Nephron (organoid): ENCODE data around the gene MBOAT2.
"Not testable (repeated sequence)": the region's sequence is repeated elsewhere in the genome, so short reads cannot be mapped to it uniquely, and the experiment has no call there.

Experiments used
- H3K27ac Mint-ChIP-seq, 3 experiments: 2 replicates each; pipeline ENCODE4 v1.8.0; 2020; ENCODE audit warnings: mixed read lengths in 3 of 3, mild to moderate bottlenecking in 2 of 3, moderate library complexity in 1 of 3
- H3K27me3 Mint-ChIP-seq: 2 replicates; pipeline ENCODE4 v1.8.0; 2021; ENCODE audit warnings: low read depth, mild to moderate bottlenecking, moderate library complexity, mixed read lengths
- H3K36me3 Mint-ChIP-seq: 2 replicates; pipeline ENCODE4 v1.8.0; 2020; ENCODE audit warnings: low read depth, mixed read lengths
- H3K4me1 Mint-ChIP-seq: 2 replicates; pipeline ENCODE4 v1.8.0; 2020; ENCODE audit warnings: mixed read lengths
- H3K4me3 Mint-ChIP-seq, 3 experiments: 2 replicates each; pipeline ENCODE4 v1.8.0; 2020; ENCODE audit warnings: mild to moderate bottlenecking in 3 of 3, mixed read lengths in 3 of 3, moderate library complexity in 2 of 3
- H3K9me3 Mint-ChIP-seq: 2 replicates; pipeline ENCODE4 v1.8.0; 2020; ENCODE audit warnings: mixed read lengths
- TF ChIP-seq, protein P1 (sequence below), 3 experiments: fragments of 200-600 bp; sonication (generic); IDR thresholded peaks; one replicate each; pipeline ENCODE4 v1.5.0; 2021; ENCODE audit warnings: antibody characterized with exemption in 3 of 3; ENCODE audit not compliant: unreplicated experiment in 3 of 3

MBOAT2 gene, protein sequence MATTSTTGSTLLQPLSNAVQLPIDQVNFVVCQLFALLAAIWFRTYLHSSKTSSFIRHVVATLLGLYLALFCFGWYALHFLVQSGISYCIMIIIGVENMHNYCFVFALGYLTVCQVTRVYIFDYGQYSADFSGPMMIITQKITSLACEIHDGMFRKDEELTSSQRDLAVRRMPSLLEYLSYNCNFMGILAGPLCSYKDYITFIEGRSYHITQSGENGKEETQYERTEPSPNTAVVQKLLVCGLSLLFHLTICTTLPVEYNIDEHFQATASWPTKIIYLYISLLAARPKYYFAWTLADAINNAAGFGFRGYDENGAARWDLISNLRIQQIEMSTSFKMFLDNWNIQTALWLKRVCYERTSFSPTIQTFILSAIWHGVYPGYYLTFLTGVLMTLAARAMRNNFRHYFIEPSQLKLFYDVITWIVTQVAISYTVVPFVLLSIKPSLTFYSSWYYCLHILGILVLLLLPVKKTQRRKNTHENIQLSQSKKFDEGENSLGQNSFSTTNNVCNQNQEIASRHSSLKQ

DNA sequence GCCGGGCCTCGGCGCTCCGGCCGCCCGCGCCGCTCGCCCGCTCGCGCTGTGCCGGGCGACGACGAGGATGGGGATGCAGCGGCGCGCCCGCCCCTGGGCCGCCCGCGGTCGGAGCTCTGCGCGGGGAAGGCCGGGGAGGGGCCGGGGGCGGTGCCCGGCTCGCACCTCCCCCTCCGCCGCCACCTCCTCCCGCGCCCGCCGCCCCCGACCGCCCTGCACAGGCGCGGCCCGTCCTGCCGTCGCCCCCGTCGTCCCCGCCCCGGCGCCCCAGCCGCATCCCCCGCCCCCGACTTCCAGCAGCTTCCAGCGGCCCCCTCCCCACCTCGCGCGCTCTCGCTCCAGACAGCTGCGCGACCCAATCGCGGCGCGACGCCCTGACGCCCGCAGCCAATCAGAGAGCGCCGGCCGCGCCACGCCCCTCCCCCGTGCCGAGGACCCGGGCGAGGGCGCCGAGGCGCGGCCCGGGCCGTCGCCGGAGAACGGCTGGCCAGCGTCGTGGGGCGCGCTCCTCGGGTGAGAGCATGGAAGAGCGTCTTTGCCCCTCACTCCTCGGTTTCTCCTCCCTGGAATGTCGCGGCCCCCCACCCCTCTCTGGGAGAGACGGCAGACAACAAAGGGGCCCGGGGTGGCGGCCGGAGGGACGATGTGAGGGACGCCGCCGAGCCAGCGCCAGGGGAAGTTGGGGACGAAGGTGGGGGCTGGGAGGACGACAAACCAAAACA, at the start of gene MBOAT2:
TSS of gene MBOAT2 (minus strand) at position 69 of the 722 bp plus-strand sequence. CDS start 70 bp downstream, outside the sequence.
- H3K36me3 Mint-ChIP-seq: peaks cover 3% of the 10 kb centered on the region
- peak within 1 kb of the TSS; percentile 91 to 97 (median 96) for H3K27ac Mint-ChIP-seq
- H3K27me3 Mint-ChIP-seq: no peaks in the 10 kb centered on the region
- TF ChIP-seq, protein P1, sequence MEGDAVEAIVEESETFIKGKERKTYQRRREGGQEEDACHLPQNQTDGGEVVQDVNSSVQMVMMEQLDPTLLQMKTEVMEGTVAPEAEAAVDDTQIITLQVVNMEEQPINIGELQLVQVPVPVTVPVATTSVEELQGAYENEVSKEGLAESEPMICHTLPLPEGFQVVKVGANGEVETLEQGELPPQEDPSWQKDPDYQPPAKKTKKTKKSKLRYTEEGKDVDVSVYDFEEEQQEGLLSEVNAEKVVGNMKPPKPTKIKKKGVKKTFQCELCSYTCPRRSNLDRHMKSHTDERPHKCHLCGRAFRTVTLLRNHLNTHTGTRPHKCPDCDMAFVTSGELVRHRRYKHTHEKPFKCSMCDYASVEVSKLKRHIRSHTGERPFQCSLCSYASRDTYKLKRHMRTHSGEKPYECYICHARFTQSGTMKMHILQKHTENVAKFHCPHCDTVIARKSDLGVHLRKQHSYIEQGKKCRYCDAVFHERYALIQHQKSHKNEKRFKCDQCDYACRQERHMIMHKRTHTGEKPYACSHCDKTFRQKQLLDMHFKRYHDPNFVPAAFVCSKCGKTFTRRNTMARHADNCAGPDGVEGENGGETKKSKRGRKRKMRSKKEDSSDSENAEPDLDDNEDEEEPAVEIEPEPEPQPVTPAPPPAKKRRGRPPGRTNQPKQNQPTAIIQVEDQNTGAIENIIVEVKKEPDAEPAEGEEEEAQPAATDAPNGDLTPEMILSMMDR (IDR thresholded peaks at IDR 0.05; ENCODE audit: unreplicated experiment in 3 of 3): no peak
- peak within 1 kb of the TSS; percentile 91 to 93 (median 92) for H3K4me3 Mint-ChIP-seq
- H3K9me3 Mint-ChIP-seq: peaks cover 3% of the 10 kb centered on the region
- H3K4me1 Mint-ChIP-seq: peaks cover 21% of the 10 kb centered on the region

DNA sequence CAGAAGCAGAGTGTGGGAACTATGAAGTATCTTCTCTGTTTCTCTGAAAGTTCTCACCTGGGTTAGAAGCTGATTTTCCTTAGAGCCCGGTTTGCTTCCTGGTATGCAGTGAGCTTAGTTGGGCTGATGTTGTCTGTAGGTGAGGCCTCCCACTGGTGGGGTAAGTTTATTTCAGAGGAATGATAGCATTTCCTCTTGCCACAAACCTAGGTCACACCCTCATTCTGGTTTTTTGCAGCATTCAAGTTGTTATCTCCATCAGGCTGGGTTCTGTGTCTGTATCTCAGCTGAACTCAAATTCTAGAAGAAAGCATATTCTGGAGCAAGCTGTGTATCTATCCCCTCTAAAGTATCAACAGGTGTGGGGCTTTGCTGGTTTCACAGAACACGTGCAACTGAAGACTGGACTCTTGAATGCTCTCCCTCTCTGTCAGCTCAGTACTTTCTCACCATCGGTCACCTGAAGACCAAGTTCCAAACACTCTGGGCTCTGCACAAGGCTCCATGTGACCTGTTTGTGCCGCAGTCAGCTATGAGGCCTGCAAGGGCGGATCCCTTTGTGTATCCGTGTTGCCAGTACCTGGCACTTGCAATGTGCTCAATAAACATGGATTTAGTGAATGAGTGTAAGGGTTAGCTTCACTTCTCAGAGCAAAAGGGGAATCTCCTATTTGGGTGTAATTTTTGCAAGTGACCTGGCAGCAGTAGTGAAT, 49.5 kb upstream of the MBOAT2 start:
- Mint-ChIP-seq H3K36me3 (no peaks in the 10 kb centered on the region), H3K27ac (no peak overlapping the region), H3K9me3 (no peaks in the 10 kb centered on the region), H3K4me1 (peaks cover 5% of the 10 kb centered on the region), H3K4me3 (no peak overlapping the region), H3K27me3 (peaks cover 4% of the 10 kb centered on the region)
- TF ChIP-seq, protein P1 (IDR thresholded peaks at IDR 0.05; ENCODE audit: unreplicated experiment in 3 of 3): no peak

DNA sequence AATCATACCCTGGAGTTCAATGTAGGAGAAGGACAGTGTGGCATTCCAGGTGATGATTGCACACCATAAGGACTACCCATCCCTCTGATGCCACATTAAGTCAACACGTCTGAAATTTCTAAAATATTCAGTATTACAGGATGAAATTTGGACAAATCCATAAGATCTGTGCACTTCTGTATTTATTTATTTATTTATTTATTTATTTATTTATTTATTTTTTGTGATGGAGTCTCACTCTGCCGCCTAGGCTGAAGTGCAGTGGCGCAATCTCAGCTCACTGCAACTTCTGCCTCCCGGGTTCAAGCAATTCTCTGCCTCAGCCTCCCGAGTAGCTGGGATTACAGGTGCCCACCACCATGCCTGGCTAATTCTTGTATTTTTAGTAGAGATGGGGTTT, 48.0 kb upstream of the MBOAT2 start:
- H3K9me3 Mint-ChIP-seq, H3K4me3 Mint-ChIP-seq, H3K27me3 Mint-ChIP-seq, H3K36me3 Mint-ChIP-seq, H3K27ac Mint-ChIP-seq, H3K4me1 Mint-ChIP-seq: not testable (repeated sequence)

DNA sequence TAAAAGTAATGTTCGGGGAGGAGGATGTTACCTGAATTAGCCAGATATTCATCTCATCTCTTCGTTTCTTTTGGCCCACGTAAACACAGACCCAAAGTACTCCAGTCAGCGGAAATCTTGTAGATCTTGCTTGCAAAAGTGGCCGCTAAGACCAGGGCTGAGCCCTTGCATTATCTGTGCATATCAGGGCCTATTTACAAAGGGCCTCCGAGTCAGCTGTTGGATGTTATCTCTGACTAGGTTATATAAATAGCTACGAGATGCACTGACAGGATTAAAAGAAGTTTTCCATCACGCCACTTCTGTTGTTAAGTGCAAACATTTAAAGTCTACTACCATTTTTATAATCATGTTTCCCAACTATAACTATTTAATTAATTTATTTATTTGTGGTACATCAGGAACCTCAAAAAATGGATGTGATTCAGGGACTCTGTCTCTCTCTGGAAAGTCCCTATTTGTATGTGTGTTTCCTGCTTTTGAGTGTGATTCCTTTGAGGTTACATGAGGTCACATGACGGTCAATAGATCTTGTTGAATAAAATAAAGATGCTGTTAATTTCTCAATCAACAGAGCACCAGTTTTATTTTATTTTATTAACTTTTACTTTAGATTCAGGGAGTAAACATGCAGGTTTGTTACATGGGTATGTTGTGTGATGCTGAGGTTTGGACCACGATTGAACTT, 46.8 kb upstream of the MBOAT2 start:
- no peaks in the 10 kb centered on the region for H3K9me3 Mint-ChIP-seq
- H3K36me3 Mint-ChIP-seq: no peaks in the 10 kb centered on the region
- H3K4me3 Mint-ChIP-seq: peak overlapping the region in 1 of 3 experiments; percentile 37
- peak overlapping the region in 1 of 3 experiments; percentile 78 for H3K27ac Mint-ChIP-seq
- H3K27me3 Mint-ChIP-seq: peaks cover 4% of the 10 kb centered on the region
- TF ChIP-seq, protein P1 (IDR thresholded peaks at IDR 0.05; ENCODE audit: unreplicated experiment in 3 of 3): no peak
- H3K4me1 Mint-ChIP-seq: peaks cover 5% of the 10 kb centered on the region

DNA sequence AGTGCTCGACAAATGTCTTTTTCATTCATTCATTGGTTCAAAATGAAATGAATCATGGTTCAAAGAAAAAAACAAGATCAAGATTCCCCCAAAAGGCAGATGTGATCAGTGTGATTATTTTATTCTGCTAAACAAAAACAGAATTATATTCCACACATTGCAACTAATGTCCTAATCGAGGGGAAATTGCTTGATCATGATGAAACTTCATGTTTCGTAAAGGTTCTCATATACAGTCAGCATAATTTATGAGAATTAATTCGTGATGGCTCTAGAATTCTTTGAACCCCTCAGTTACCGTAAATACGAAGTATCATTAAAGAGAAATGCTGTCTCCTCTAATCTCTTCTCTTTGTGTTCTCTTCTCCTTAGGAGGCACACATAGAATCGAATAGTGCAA, 42.1 kb upstream of the MBOAT2 start:
- Mint-ChIP-seq H3K4me1 (peaks cover 5% of the 10 kb centered on the region), H3K4me3 (no peak overlapping the region), H3K36me3 (no peaks in the 10 kb centered on the region), H3K27me3 (no peaks in the 10 kb centered on the region), H3K27ac (no peak overlapping the region), H3K9me3 (peaks cover 5% of the 10 kb centered on the region)
- TF ChIP-seq, protein P1 (IDR thresholded peaks at IDR 0.05; ENCODE audit: unreplicated experiment in 3 of 3): no peak

DNA sequence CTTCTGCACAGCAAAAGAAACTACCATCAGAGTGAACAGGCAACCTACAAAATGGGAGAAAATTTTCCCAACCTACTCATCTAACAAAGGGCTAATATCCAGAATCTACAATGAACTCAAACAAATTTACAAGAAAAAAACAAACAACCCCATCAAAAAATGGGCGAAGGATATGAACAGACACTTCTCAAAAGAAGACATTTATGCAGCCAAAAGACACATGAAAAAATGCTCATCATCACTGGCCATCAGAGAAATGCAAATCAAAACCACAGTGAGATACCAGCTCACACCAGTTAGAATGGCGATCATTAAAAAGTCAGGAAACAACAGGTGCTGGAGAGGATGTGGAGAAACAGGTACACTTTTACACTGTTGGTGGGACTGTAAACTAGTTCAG, 40.0 kb upstream of the MBOAT2 start:
- H3K27me3 Mint-ChIP-seq, H3K27ac Mint-ChIP-seq, H3K36me3 Mint-ChIP-seq, H3K4me1 Mint-ChIP-seq, H3K4me3 Mint-ChIP-seq: not testable (repeated sequence)
- peaks cover 11% of the 10 kb centered on the region for H3K9me3 Mint-ChIP-seq
